GM21529 (cell line): ENCODE results near the gene PDK1.

Source experiments
- ATAC-seq: cut with Tn5 transposase; IDR thresholded peaks from one replicate; pipeline ENCODE4 v1.9.1; 2021; ENCODE audit not compliant: unreplicated experiment

Gene PDK1

GRCh38 chr2:172639256-172639655, 83.4 kb downstream of the PDK1 start:
- no peak for ATAC-seq

GRCh38 chr2:172639823-172640222, 83.9 kb downstream of the PDK1 start:
- no peak for ATAC-seq

GRCh38 chr2:172640389-172640788, 84.5 kb downstream of the PDK1 start:
- no peak for ATAC-seq

DNA sequence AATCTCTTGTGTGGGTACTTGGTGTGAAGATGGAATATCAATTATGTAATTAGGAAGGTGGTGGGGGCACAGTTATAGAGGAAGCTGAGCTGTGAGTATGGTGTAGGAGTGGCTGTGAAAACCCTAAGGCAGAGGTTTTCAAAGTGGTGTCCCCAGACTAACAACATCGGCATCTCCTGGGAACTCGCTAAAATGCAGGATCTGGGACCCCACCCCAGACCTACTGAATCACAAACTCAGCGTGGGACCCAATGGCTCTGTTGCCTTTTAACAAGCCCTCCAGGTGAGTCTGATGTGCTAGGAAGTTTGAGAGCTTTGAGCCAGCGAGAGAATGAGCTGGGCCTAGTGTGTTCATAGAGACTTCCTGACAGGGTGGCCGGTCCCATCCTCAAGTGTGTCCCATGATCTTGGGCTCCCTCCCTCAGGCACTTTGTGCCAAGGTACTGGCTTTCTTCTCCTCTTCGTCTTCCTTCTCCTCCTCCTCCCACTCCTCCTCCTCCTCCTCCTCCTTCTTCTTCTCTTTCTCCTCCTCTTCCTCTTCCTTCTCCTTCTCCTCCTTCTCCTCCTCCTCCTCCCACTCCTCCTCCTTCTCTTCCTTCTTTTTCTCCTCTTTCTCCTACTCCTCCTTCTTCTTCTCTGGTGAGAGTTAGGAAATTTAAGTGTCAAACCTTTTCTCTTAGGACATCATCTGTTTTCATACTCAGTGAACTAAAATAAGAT, 86.6 kb downstream of the PDK1 start:
- no peak for ATAC-seq

DNA sequence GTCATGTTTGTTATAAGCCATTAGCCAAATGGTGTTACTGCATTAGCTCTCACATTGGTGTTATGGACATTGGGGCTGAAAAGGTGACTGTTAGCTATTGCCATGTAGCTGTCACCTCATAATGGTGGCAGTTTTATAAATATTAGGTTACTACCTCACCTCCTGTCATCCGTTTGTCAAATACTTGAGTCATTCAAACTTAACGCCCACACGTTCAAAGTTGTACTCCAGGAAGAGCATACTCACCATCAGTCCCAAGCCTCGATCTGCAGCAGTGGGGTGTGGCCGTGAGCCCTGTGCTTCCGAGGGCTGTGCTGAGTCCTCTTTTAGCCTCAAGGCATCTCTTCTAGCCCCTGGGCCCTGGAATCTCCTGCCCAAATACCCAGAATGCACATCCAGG, 87.3 kb downstream of the PDK1 start:
- no peak for ATAC-seq

- ATAC-seq: no peak
Observed at GRCh38 chr2:172647439-172647838, 91.5 kb downstream of the PDK1 start.

DNA sequence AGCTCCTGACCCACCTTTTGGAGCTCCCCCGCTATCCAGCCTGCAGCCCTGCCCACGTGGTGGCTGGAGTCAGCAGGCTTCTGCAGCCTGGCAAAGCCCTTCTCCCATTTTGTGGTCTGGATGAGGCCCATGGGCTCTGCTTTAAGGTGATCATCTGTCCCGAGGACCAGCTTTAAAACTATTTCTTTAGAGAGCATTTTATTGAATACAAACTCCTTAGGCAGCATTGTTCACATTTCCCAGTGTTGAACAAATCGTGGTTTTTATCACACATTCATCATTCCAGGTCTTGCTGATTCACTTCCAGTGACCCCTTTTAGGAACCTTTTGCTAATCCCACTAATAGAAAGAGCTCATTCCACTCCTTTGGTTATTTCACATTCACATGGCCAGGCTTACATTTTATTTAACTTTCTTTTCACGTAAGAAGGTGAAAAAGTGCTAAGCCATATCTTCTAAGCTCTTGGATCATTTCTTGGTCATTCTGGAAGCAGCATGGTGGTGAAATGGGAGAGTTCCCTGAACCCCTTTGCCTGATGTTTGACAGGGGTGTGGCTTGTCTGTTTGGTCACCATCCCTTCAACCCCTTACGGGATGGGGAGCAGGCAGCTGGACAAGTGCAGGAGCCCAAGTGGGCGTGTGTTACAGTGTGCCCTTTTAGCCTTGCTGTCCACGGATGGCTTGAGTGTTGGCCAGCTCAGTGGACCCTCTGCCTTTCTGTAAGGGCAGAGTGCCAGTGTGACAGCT, 99.4 kb downstream of the PDK1 start:
- no peak for ATAC-seq

DNA sequence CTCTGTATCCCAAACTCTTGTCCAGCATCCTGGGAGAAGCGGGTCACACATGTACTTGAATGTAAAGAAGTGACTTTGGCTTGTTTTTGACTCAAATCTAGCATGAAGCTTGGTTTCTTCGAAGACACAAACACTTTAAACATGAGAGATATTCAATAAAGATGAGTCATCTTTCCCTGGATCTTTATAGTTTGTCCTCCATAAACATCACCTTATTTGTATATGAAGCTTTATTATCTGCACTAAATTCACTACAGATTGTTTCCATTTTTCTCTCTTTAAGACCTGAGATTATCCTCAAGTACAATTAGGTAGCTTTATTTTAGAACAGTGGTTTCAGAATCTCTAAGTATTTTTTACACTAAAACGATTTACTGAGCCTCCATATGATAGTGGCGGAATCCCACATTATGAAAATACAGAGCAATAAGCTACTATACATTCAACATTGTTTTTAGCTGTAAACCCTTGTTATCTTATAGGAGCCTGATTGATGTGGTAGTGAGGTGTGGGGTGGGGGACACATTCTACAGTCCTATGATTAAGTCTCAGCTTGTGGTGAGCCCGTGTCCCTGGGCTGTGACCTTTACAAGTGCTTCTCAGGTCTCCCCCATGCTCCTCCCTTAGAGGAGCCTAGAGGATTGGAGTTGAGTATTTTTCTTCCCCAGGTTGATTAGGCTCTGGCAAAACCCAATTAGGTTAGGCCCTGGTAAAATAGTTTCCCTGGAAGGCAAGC, 100.1 kb downstream of the PDK1 start:
- ATAC-seq: no peak
